Mucosa of gallbladder (tissue), 1 donor: ENCODE data around the gene SUFU. TPM values are rescaled to one million over a fixed set of nuclear protein-coding genes. Genes with fewer than 3 reads are reported as not detected.
"Not testable (repeated sequence)": the region's sequence is repeated elsewhere in the genome, so short reads cannot be mapped to it uniquely, and the experiment has no call there.

Experiments
- DNase-seq: peaks from one replicate; pipeline ENCODE4 v3.0.0-alpha.2; 2020; ENCODE audit warnings: low spot score
- total RNA-seq: library from RNA; stranded (reverse); gene quantifications from one replicate; pipeline ENCODE4 v1.2.1, GENCODE V29; 2021
- donor health status: DM: no; HTN: no; CAD: no.

The SUFU gene
- total RNA-seq, 1 donor from 2014 or later = 18.3 TPM

DNA sequence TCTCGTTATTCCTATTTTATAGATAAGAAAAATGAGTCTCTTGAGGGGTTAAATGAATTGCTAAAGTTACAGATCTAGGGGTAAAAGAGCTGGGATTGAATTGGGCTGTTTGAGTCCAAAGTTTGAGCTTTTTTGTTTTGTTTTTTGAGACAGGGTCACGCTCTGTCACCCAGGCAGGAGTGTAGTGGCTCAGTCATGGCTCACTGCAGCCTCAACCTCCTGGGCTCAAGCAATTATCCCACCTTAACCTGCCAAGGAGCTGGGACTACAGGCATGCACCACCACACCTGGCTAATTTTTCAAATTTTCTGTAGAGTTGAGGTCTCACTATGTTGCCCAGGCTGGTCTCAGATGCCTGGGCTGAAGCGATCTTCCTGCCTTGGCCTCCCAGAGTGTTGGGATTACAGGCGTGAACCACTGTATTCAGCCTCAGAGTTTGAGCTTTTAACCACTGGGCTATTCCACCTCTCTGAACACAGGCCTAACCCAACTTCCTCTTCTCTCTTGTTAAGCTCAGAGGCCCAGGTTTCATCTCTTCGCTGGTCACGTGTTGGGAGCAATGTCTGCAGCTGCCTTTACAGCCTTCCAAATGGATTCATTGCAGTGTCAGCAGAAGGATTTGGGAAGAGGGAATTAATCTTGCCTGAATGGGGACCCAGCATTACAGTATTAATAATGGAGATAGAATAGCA is 8.0 kb downstream of the SUFU start:
- no peak for DNase-seq

DNA sequence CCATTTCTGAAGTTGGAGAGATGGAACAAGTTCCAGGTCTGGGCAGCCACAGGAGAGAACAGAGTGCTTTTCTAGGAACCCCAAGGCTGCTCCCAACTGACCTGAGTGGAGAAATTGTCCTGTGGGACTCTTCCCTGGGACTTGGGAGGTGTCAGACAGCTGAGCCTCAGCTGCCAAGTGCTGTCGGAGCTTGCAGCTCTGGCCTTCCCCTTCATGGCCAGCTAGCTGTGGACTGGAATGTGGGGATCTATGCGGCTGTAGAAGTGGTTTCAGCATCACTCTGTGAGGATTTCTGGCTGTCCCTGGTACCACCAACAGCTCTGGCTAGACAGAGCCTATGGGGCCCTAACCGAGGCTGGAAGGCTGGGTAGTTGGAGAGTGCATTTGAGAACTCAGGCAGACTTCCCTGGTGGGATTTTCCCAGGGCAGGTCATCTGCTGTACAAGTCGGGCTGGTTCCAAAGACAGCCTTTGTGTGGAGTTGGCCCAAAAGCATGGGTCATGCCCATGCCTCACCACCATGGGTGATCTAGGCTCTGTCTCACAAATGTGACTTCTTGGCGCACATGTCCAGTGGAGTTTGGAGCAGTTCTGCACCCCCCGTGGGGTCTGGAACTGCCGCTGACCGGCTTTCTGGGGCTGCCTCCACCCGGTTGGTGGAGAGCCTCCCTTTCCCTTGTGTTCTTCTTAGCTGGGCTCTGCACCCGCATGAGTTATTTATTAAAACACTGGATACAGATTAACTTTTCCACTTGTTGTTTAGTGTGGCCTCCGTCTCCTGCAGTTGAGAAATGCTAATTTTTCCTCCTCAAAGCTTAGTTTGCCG is 10.9 kb downstream of the SUFU start:
- no peak for DNase-seq

DNA sequence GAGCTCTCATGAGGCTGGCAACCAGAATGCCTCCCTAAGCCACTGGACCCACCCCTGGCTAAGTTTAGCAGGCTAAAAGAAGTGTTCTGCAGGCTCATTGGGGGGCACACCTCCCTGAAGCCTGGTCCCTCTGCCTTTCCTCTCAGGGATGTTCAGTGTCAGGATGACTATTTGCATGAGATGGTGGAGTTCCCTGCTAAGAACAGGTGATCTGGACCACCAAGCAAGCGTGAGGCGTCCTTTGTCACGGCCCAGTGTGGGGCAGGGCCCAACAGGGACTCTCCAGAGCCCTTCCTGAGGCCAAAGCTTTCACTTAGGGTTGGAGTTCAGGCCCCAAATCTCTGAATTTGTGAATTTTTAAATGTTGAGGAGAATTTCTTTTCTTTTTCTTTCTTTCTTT is 12.0 kb downstream of the SUFU start:
- DNase-seq = no peak

DNA sequence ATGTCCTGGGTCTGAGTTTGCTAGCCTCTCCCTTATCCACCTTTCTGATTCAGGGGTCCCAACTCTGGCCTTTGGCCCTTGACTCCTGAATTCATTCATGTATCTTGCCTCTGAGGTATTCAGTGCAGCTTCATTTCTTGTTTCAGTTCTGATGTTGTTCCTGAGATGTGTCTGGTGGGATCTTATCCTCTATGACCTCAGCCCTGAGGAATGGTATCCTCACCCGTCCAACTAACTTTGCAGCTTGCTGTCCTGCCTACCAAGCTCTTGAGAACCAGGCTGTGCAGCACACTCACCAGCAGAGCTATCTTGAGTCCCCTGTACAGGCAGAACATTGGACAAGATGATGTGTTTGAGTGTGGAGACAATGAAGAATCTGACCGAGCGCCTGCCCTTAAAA is 13.8 kb downstream of the SUFU start:
- no peak for DNase-seq

DNA sequence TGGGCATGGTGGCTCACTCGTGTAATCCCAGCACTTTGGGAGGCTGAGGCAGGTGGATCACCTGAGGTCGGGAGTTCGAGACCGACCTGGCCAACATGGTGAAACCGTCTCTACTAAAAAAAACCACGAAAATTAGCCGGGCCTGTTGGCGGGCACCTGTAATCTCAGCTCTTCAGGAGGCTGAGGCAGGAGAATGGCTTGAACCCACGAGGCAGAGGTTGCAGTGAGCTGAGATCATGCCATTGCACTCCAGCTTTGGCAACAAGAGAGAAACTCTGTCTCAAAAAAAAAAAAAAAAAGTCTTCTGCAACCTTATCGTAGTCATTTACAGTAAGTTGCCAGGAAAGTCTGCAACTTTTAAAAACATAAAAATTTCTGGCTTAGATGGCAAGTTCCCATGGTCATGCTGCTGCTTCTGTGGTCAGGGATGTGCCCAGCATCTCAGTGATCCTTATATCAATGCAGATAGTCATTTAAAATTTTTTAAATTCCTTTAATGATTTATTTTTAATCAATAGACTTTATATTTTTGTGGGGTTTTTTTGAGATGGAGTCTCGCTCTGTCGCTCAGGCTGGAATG is 15.6 kb downstream of the SUFU start:
- DNase-seq = no peak

DNA sequence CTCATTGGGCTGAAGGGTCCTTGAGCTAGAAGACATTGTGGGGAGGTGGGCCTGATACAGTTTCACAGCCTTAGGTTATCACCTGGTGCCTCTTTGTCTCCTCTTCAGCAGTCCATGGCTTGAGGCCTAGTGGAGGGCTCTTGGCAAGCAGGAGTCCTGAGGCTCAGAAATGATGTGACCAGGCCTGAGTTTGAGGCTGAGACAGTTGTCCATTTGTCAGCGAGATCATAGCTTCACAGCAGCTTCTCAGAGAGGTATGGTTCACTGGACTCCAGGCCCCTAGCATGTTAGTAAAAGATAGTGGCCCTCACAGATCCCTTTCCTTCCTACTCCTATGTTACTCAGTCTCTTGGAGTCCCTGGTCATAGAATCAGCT is 19.1 kb downstream of the SUFU start:
- no peak for DNase-seq

DNA sequence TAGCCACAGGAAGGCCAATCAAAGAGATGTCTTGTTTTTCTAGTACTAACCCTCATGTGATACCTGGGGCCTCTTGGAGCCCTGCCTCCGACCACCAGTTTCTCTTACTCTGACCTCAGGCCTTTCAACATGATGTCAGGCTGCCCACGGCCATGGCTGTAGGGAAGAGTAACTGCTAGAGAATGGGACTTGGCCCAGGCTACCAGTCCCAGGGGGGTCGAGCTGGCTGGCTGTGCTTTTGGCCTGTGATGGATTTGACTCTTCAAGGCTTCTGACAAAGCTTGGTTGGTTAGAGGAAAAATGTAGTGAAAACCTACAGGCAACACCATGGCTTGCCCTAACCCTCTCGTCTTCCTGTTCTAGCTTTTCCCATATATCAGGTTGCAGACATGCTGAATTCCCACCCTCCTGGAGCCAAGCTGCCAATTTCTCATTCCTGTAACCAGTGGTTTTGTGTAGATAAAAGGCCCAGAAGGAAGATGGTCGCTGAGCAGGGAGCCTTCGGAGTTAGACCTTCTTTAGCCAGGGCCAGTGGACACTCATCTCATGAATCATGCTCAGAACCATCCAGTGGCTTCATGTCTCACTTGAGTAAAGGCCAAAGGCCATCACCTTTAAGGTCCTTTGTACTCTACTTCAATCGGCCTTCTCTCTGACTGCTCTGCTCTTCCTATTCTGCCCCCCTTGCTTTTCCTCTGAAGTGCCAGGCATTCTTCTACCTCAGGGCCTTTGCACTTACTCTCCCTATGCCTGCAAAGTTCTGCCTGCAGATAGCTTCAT is 19.7 kb downstream of the SUFU start:
- DNase-seq = no peak

DNA sequence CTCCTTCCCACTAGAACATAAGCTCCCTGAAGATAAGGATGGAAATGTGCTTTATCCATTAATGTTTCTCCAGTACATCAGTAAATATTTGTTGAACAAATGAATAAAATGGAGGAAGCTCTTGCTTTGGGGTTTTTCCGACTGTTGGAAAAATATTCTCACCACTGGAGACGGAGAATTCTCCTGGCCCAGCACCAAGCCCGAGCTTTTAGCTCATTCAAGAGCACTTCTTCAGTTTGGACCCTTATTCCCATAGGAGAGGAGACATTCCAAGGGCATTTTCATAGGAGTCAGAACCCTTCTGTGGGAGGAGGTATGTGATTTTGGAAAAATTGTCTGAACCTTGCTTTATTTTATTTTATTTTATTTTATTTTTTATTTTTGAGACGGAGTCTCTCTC is 21.0 kb downstream of the SUFU start:
- no peak for DNase-seq

DNA sequence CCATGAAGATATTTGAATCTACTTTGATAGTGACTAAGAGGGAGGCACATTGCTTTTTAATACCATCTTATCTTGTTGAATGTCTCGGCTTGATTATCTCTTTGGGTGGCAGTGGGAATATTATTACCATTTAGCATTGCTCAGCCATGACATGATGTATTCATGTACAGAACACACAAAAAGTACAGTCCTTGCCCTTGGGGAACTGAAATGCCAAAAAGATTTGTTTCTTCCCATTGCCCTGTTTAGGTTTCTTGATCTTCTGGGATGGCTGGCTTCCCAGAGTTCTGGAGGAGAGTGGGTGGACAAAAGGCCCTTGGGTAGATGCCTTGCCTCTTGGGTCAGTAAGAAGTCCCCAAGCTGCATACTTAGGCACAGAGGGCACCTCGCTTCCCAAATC is 23.8 kb downstream of the SUFU start:
- no peak for DNase-seq

DNA sequence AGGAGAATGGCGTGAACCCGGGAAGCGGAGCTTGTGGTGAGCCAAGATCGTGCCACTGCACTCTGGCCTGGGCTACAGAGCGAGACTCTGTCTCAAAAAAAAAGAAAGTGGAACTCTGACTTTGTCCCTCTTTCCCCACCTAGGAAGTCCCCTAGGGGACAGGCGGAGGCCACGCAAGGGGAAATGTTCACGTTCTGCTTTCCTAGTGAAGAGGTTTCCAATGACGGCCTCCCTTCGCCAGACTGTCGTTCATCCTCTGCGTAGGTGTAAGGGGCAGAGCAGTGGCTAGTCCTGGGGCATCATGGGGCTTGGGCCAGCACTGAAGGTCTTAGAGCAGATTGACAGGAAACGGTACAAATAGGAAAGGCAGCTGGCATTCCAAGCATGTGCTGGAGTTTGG is 30.6 kb downstream of the SUFU start:
- DNase-seq = no peak

DNA sequence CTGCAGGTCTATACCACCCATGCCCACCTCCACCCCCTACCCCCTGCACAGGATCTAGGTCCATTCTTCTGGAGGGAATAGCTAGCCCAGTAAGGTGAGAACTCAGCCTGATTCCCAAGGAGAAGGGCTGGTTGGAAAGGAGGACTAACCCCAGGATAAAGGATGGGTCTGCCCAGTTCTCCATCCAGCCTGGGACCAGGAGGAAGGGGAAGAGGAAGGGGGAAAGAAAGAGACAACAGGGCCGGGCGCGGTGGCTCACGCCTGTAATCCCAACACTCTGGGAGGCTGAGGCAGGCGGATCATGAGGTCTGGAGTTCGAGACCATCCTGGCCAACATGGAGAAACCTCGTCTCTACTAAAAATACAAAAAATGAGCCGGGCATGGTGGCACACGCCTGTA is 31.2 kb downstream of the SUFU start:
- DNase-seq = not testable (repeated sequence)

DNA sequence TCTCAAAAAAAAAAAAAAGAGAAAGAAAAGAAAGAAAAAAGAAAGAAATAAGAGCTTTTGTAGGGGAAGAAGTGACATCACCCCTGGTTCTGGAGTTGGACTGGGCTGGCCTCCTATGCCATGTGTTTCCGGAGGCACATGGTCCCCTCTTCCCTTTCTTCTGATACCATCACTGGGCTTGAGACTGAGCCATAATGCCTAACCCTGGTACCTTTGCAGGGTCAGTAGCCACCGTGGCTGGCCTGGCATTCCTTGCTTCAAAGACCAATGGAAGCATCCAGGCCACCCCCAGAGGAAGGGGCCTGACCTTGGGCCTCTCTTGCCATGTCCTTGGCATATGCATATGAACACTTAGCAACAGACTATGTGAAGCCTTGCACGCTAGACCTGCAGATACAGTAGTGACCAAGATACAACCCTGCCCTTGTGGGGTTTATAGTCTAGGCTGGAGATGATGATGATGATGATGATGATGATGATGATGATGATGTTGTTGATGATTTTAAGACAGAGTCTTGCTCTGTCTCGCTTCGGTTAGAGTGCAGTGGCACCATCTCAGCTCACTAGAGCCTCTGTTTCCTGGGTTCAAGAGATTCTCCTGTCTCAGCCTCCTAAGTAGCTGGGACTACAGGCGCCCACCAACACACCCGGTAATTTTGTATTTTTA is 31.8 kb downstream of the SUFU start:
- no peak for DNase-seq

DNA sequence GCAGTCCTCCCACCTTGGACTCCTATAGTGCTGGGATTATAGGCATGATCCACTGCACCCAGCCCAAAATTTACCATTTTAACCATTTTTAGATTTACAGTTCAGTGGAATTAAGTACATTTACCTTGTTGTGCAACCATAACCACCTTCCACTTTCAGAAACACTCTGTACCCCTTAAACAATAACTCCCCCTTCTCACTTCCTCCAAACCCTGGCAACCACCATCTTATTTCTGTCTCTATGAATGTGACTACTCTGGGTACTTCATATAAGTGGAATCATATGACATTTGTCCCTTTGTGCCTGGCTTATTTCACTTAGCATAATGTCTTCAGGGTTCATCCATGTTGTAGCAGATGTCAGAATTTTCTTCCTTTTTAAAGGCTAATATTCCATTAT is 33.6 kb downstream of the SUFU start:
- no peak for DNase-seq

DNA sequence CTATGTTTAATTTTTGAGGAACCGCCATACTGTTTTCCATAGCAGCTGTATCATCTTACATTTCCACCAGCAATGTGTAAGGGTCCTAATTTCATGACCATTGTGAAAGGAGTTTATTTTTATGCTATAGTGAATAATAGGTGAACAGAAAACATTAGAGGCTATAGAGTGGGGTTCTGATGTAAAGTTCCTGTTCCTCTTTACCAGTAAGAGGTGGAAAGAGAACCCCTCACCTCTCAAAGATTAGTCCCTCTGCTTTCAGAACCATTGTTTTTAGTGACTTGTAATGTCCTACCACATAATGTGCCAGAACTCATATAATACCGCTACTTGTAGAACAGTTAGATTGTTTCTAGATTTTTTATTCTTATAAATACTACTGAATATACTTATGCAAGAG is 34.2 kb downstream of the SUFU start:
- no peak for DNase-seq

DNA sequence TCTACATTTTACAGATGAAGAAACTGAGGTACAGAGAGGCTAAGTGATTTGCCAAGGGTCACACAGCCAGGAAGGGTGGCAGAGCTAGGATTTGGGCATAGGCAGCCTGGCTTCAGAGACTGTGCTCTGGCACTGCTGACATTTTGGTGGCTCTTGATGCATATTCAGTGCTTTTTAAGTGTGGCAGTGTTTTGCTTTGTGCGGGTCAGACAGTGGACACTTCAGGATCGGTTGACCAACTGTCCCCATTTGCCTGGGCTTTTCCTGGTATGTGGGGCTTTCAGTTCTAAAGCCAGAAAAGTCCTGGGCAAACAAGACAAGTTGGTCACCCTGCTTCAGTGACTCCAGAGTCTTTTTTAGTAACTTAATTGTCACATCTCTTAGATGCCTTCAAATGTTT is 35.0 kb downstream of the SUFU start:
- no peak for DNase-seq

DNA sequence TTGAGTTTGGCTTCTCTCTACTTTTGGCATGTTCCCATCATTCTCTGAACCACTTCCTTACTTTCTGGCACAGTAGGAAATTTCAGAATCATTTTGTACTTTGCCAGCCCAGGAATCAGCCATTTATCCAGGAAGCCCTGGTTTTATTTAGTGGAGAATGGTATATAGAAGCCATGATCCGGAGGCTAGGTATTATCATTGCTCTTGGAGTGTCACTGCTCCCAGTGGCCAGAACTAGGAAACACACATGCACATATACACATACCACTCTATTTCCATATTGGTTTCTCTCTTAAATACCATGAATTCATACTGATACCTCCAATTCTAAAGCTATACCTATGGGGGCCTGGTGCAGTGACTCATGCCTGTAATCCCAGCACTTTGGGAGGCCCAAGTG is 36.3 kb downstream of the SUFU start:
- DNase-seq = no peak

DNA sequence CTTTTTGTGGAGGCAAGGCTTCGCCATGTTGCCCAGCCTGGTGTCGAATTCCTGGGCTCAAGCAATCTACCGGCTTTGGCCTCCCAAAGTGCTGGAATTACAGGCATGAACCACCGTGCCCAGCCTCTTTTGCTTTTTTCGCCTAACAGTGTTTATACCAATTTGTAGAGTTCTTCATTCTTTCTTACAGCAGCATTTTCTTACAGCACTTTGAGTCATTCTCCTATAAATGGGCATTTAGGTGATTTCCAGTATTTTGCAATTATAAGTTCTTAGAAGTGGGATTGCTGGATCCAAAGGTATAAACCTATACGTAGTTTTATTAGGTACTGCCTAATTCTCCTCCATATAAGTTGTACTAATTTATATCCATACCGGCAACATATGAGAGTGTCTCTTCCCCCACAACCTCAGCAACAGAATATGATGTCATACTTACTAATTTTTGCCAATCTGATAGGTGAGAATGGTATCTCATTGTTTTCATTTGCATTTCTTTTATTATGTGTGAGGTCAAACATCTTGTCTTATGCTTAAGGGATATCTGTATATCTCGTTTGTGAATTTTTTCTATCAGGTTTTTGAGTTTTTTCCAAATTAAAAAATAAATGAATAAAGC is 39.1 kb downstream of the SUFU start:
- DNase-seq = no peak

DNA sequence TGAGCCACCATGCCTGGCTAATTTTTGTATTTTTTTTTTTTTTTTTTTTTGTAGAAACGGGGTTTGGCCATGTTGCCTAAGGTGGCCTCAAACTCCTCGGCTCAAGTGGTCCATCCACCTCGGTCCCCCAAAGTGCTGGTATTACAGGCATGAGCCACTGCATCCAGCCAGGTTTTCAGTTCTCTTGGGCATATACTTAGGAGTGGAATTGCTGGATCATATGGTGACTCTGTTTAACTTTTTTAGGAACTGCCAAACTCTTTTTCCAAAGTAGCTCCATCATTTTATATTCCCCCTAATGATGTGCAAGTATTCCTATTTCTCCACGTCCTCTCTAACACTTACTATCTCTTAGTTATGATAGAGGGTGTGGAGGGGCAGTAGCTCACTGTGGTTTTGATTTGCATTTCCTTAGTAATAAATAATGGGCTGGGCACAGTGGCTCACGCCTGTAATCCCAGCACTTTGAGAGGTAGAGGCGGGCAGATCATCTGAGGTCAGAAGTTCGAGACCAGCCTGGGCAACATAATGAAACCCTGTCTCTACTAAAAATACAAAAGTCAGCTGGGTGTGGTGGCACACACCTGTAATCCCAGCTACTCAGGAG is 41.6 kb downstream of the SUFU start:
- DNase-seq = no peak

DNA sequence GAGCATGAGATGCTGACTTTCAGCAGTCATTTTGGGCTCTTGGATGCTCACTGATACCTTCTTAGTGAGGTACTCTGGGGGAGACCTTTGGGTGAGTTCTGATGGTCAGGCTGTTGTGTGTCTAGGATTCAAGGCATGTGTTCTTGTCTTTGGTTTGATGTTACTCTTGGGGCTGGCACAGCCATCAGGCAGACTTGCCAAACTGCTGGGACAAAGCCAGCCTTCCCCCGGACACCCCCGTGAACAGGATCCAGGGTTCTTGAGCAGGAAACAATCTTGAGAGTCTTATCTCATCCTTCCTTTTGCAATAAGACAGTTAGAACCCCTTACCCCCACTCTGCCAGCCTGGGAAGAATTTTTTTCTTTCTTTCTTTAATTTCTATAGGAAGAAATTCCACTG is 42.2 kb downstream of the SUFU start:
- no peak for DNase-seq

DNA sequence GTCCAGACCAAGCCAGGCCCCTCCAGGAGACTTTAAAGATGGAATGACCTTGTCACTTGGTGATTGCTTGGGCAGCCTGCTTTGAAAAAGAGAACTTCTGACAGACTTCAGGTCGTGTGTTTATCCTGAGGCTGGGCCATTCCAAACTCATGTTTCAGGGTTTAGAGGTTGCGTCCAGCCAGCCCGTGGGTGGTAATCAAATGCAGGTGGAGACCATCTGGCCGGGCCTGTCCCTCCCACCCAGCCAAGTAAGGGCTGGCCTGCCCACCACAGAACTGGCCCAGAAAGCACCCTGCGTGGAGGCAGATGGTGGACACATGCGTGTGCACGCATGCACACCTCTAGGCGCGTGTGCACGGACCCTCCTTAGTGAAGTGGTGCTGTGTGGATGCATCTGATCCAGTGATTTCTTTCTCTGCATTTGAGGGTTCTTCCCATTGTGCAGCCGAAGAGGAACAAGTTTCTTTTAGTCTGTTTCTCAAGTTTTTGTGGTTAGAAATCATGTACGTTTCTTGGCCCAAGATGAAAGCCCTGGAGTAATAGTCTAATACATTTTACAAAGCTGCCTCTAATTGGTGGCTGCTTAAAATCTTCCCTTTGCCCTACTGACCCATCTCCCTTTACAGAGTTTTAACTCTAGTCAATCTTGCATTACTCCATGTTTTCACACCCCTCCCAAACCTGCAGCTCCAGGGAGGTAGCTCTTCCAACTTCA is 43.0 kb downstream of the SUFU start:
- DNase-seq = no peak
